SU-DHL-6 (cell line): ENCODE measurements around the gene CLMN.

Experiments
- H2AFZ ChIP-seq: fragments of 200-600 bp; sonication (generic); 2 replicates; pipeline ENCODE4 v1.6.1; 2014; ENCODE audit warnings: low read depth, mild to moderate bottlenecking, moderate library complexity, mixed read lengths, antibody characterized with exemption, low read length; ENCODE audit not compliant: severe bottlenecking
- H3F3A ChIP-seq: fragments of 200-600 bp; shearing (Covaris generic); 2 replicates; pipeline ENCODE4 v1.6.0; 2016; ENCODE audit warnings: antibody characterized with exemption, mild to moderate bottlenecking; ENCODE audit not compliant: insufficient read depth
- H3K27ac ChIP-seq: fragments of 200-600 bp; sonication (generic); 2 replicates; pipeline ENCODE4 v1.5.1; 2016; ENCODE audit warnings: low read depth, mild to moderate bottlenecking, low read length, moderate library complexity, mixed read lengths
- H3K27me3 ChIP-seq: fragments of 200-600 bp; sonication (generic), shearing (Covaris generic); 2 replicates; pipeline ENCODE4 v1.6.0; 2014; ENCODE audit warnings: mild to moderate bottlenecking, low read length
- H3K36me3 ChIP-seq: fragments of 200-600 bp; sonication (generic); 2 replicates; pipeline ENCODE4 v1.6.1; 2014; ENCODE audit warnings: mild to moderate bottlenecking, low read length, mixed read lengths
- H3K4me2 ChIP-seq: fragments of 300-600, 200-600 bp; shearing (Covaris generic), sonication (generic); 2 replicates; pipeline ENCODE4 v1.6.0; 2014; ENCODE audit warnings: low read length, low read depth, mild to moderate bottlenecking; ENCODE audit not compliant: poor library complexity, severe bottlenecking
- H3K4me3 ChIP-seq: fragments of 200-600 bp; sonication (generic); 2 replicates; pipeline ENCODE4 v1.5.1; 2014; ENCODE audit warnings: antibody characterized with exemption, low read length, mild to moderate bottlenecking, mixed read lengths; ENCODE audit not compliant: insufficient read depth, poor library complexity, severe bottlenecking
- H3K79me2 ChIP-seq: fragments of 200-600 bp; sonication (generic); 2 replicates; pipeline ENCODE4 v1.6.1; 2014; ENCODE audit warnings: mild to moderate bottlenecking, low read length, moderate library complexity; ENCODE audit not compliant: insufficient read depth
- H3K9ac ChIP-seq: fragments of 200-600 bp; sonication (generic); 2 replicates; pipeline ENCODE4 v1.7.0; 2014; ENCODE audit warnings: mild to moderate bottlenecking, low read length
- H3K9me2 ChIP-seq: fragments of 200-600 bp; sonication (generic); replicated peaks from 2 replicates; pipeline ENCODE4 v1.6.1; 2014; ENCODE audit warnings: low read length; ENCODE audit not compliant: insufficient read depth
- H3K9me3 ChIP-seq: fragments of 200-600 bp; sonication (generic); 2 replicates; pipeline ENCODE4 v1.6.1; 2014; ENCODE audit warnings: low read length, mixed read lengths; ENCODE audit not compliant: insufficient read depth
- H4K20me1 ChIP-seq: fragments of 200-600 bp; sonication (generic); 2 replicates; pipeline ENCODE4 v1.6.1; 2014; ENCODE audit warnings: low read depth, mild to moderate bottlenecking, antibody characterized with exemption, low read length, moderate library complexity, mixed read lengths
- EZH2phosphoT487 ChIP-seq: fragments of 200-600 bp; sonication (generic), shearing (Covaris generic); conservative IDR thresholded peaks from 2 replicates; pipeline ENCODE4 v1.6.1; 2018; ENCODE audit warnings: mild to moderate bottlenecking, antibody characterized with exemption, low read length, moderate library complexity, mixed read lengths
- TF ChIP-seq, protein P1 (sequence below): fragments of 200-600 bp; sonication (generic); IDR thresholded peaks from one replicate; pipeline ENCODE4 v1.5.1; 2017; ENCODE audit warnings: antibody characterized with exemption, mild to moderate bottlenecking, low read length, moderate library complexity; ENCODE audit not compliant: insufficient read depth, poor library complexity, severe bottlenecking

Gene CLMN

DNA sequence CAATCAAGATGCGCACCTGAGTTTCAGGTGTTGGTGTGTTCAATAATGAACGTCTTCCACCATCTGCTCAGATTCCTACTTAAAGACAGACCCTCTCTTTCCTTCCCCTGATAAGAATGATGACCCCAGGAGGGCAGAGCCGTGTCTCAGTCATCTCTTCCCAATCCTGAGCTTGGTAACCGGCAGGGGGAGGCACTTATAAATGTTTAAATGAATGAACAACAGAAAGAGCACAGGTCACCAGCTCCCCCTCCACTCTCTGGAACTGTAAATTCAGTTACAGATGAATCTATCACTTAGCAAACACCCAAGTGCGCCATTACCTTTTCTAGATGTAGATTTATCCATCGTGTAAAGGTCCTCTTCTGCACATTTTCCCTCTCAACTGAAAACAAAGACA is 90.0 kb downstream of the CLMN start:
- no peaks in the 10 kb centered on the region for H3K9me3 ChIP-seq
- no peak for TF ChIP-seq EZH2phosphoT487
- TF ChIP-seq, protein P1, sequence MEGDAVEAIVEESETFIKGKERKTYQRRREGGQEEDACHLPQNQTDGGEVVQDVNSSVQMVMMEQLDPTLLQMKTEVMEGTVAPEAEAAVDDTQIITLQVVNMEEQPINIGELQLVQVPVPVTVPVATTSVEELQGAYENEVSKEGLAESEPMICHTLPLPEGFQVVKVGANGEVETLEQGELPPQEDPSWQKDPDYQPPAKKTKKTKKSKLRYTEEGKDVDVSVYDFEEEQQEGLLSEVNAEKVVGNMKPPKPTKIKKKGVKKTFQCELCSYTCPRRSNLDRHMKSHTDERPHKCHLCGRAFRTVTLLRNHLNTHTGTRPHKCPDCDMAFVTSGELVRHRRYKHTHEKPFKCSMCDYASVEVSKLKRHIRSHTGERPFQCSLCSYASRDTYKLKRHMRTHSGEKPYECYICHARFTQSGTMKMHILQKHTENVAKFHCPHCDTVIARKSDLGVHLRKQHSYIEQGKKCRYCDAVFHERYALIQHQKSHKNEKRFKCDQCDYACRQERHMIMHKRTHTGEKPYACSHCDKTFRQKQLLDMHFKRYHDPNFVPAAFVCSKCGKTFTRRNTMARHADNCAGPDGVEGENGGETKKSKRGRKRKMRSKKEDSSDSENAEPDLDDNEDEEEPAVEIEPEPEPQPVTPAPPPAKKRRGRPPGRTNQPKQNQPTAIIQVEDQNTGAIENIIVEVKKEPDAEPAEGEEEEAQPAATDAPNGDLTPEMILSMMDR: no peak
- H3K4me2 ChIP-seq: no peak overlapping the region
- H3K36me3 ChIP-seq: no peaks in the 10 kb centered on the region
- H3K79me2 ChIP-seq: no peaks in the 10 kb centered on the region
- H3K9me2 ChIP-seq: no peaks in the 10 kb centered on the region
- no peak overlapping the region for H3K9ac ChIP-seq
- no peak overlapping the region for H3K27ac ChIP-seq
- no peak overlapping the region for H3K4me3 ChIP-seq
- H2AFZ ChIP-seq: no peak overlapping the region
- no peaks in the 10 kb centered on the region for H3K27me3 ChIP-seq
- no peaks in the 10 kb centered on the region for H4K20me1 ChIP-seq
- H3F3A ChIP-seq: no peaks in the 10 kb centered on the region

DNA sequence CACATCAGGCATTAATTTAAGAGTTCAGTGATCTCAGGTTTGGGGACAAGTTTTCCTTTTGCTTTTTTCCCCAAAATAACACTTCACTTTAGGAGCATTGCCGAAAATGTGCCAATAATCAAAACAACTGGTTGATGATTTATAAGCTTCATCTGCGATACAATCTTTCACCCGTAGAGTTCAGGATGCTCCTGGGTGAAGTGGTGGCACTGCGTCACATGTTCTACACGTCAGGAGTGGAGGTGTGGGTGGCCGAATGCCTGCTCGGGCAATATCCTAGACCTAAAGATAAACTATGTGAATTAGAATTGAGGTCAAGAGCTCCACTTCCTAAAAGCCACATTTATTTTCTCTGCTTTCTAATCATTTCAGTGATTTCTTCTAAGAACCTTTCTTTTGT is 91.5 kb downstream of the CLMN start:
- Histone ChIP-seq H3F3A (no peaks in the 10 kb centered on the region), H3K9me2 (no peaks in the 10 kb centered on the region), H3K79me2 (no peaks in the 10 kb centered on the region), H3K27ac (no peak overlapping the region), H3K4me2 (no peak overlapping the region), H3K9me3 (no peaks in the 10 kb centered on the region), H3K36me3 (no peaks in the 10 kb centered on the region), H3K27me3 (no peaks in the 10 kb centered on the region), H2AFZ (no peak overlapping the region), H4K20me1 (no peaks in the 10 kb centered on the region), H3K4me3 (no peak overlapping the region), H3K9ac (no peak overlapping the region)
- TF ChIP-seq, protein P1: no peak
- TF ChIP-seq EZH2phosphoT487: no peak

DNA sequence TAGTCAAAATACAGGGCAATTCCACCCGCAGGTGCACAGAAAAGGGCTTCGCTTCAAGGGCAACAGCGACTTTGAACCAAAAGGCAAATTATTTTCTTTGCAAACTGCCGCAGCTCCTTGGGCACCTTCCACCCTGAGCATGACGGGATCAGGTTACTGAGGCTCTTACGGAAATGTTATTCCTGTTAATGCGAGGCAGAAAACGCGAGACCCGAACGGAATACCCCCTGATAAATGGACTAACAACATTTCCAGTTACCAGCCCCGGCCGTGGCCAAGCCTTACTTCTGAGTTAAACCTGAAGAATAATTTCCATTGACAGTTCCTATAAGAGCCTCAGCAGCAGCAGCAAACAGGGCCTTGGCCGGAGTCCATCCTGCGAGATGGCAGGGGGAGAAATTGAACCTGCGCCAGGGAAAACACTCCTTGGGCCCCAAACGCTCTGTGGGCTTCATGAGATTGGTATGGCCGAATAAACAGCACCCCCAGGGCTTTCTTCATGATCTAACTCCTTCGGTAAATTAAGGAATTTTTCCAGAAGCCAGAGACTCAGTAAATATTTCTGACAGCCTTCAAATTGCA is 92.3 kb downstream of the CLMN start:
- Histone ChIP-seq H3K4me3 (no peak overlapping the region), H2AFZ (no peak overlapping the region), H3K36me3 (no peaks in the 10 kb centered on the region), H4K20me1 (no peaks in the 10 kb centered on the region), H3K27me3 (no peaks in the 10 kb centered on the region), H3K9me3 (no peaks in the 10 kb centered on the region), H3F3A (no peaks in the 10 kb centered on the region), H3K9me2 (no peaks in the 10 kb centered on the region), H3K27ac (no peak overlapping the region), H3K79me2 (no peaks in the 10 kb centered on the region), H3K9ac (no peak overlapping the region), H3K4me2 (no peak overlapping the region)
- TF ChIP-seq, protein P1: no peak
- no peak for TF ChIP-seq EZH2phosphoT487
